GM12891 (cell line): Measurements from ENCODE around the gene LIMS2.

Experiments used
- POLR2A ChIP-seq: IDR thresholded peaks from 2 replicates; pipeline ENCODE4 v1.6.1; 2011; ENCODE audit warnings: low read depth, low read length, control low read depth
- POLR2AphosphoS5 ChIP-seq: IDR thresholded peaks from 2 replicates; pipeline ENCODE4 v1.6.1; 2011; ENCODE audit warnings: low read depth, low read length, control low read depth
- POU2F2 ChIP-seq: IDR thresholded peaks from 2 replicates; pipeline ENCODE4 v1.6.1; 2011; ENCODE audit warnings: low read depth, mild to moderate bottlenecking, control low read depth, low read length, moderate library complexity
- SPI1 ChIP-seq: IDR thresholded peaks from 2 replicates; pipeline ENCODE4 v1.6.1; 2011; ENCODE audit warnings: low read depth, low read length, control low read depth
- TAF1 ChIP-seq: IDR thresholded peaks from 2 replicates; pipeline ENCODE4 v1.6.1; 2011; ENCODE audit warnings: low read depth, low read length, control low read depth

GRCh38 chr2:127592761-127593227, 82.5 kb downstream of the LIMS2 start:
- no peak for TF ChIP-seq POLR2A
- no peak for TF ChIP-seq POU2F2
- no peak for TF ChIP-seq TAF1
- TF ChIP-seq POLR2AphosphoS5 = no peak
- TF ChIP-seq SPI1 = no peak
